NCI-H2081 treated with DMSO at 0.1 percent for 48 hours (cell line): ENCODE measurements around the gene RANBP9.

Source experiments
- DNase-seq: peaks from one replicate; lab custom pipeline; 2025; lab: John Stamatoyannopoulos, UW

The RANBP9 gene

DNA sequence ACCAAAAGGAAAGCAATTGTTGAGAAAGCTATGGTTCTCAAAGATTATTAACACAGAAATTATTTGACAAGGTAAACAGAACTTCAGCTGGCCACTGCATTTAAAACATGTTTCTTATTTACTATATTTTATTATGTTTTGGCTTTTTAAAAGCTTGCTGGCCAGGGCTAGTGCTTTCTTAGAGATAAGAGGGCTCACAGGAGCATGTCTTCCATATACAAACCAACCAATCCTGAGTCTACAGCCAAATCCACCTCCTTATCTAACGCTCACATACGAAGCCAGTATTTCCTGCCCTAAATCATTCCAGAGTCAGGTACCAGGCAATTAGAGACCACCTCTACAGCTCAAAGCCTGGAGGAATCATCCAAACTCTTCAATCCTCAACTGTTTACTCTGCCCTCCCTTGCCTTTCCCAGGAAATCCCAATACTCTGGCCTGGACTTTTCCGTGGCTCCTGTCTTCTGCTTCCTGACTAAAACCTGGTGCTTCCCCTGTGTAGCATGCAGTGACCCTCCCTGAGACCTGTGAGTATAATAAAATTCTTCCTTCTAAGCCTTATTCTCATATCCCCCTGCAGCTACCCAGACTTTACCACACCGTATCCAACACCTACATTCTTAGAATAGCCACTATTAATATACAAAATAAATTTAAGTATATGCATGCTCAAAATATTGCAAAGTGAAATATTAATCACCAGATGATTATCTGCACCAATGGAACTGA, 33.2 kb downstream of the RANBP9 start:
- no peak for DNase-seq

- DNase-seq = no peak
These were observed 33.8 kb downstream of the RANBP9 start for GRCh38 chr6:13677878-13678254.

GRCh38 chr6:13676551-13677156, 35.0 kb downstream of the RANBP9 start:
- DNase-seq = no peak

DNA sequence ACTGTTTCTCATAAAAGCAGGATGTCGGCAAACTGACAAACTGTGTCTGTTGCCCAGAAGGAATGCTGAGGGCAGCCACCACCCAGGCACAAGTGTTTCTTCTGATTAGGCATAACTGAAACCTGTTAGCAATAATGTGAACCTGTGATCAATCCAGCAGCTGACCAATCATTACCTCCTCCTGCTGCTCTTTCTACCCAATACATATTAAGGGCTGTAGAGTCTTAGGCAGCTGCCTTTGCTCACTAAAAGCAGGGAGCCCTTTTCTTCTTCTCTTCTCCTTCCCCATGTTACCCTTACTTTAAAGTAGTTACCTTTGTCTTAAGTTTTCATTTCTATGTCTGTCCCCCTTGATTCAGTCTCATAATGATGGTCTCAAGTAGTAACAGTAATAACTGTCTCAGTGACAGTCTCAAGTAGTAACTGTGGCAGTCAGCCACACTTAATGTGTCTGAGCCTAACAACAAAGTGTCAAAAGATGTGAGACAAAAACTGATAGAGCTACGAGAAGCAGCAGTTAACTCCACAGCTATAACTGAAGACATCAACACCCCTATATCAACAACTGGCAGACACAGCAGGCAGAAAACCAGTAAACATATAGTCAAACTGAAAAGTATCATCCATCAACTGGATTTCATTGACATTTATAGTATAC, 37.0 kb downstream of the RANBP9 start:
- no peak for DNase-seq

GRCh38 chr6:13673825-13674444, 37.7 kb downstream of the RANBP9 start:
- DNase-seq = no peak

DNA sequence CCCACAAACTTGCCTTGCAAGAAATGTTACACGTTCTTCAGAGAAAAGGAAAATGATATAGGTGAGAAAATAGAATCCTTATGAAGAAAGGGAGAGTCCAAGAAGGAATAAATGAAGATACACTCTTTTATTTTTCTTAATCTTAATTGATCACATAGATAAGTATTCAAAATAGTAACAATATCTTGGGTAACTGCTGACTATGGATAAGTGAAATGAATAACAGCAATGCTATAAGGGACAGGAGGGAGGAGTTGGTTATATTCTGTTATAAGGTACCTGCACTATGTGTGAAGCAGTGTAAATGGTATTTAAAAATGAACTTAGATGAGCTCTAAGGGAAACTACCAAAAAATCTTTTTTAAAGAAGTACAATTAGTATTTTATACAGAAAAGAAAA, 38.3 kb downstream of the RANBP9 start:
- DNase-seq = no peak

GRCh38 chr6:13672904-13673303, 38.7 kb downstream of the RANBP9 start:
- no peak for DNase-seq

DNA sequence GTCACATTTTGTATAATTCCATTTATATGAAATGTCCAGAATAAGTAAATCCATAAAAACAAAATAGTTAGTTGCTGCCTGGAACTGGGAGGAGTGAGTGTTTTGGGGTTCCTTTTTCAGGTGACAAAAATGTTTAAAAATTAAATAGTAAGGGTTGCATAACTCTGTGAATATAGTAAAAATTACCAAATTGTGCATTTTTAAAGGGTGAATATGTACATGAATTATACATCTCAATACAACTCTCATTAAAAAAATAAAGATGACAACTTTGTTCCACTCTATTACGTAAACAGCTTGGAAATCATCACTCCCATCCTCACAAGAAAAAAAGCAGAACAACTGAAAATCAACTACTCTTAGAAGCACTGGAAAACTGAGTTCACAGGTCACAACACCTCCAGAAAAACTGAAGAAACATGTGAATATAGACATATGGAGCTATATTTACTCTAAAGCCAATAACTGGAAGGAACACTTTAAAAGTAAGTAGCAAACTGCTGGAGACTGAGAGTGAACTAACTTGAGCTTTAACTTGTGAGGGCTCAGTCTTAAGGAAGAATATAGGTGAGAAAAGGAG, 40.0 kb downstream of the RANBP9 start:
- no peak for DNase-seq

- DNase-seq = no peak
These were observed 42.2 kb downstream of the RANBP9 start for GRCh38 chr6:13669476-13669875.

DNA sequence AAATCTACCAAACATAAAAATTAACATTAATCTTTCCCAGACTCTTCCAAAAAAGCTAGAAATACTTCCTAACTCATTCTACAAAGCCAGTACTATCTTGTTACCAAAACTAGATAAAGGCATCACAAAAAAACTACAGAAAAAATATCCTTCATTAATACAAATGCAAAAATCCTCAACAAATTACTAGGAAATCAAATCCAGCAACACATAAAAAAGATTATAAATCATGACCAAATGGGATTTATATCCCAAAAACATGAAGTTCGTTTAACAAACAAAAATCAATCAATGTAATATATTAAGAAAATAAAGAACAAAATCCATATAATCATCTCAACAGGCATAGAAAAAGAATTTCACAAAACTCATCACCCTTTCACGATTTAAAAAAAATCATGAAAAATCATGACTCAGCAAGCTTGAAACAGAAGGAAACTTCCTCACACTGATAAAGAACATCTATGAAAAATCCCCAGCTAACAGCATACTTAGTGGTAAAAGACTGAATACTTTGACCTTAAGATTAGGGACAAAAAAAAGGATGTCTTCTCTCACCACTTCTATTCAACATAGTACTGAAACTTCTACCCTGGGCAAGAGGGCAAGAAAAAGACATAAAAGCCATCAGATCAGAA, 43.2 kb downstream of the RANBP9 start:
- DNase-seq = no peak

- no peak for DNase-seq
These were observed 44.0 kb downstream of the RANBP9 start for GRCh38 chr6:13667655-13668054.

DNA sequence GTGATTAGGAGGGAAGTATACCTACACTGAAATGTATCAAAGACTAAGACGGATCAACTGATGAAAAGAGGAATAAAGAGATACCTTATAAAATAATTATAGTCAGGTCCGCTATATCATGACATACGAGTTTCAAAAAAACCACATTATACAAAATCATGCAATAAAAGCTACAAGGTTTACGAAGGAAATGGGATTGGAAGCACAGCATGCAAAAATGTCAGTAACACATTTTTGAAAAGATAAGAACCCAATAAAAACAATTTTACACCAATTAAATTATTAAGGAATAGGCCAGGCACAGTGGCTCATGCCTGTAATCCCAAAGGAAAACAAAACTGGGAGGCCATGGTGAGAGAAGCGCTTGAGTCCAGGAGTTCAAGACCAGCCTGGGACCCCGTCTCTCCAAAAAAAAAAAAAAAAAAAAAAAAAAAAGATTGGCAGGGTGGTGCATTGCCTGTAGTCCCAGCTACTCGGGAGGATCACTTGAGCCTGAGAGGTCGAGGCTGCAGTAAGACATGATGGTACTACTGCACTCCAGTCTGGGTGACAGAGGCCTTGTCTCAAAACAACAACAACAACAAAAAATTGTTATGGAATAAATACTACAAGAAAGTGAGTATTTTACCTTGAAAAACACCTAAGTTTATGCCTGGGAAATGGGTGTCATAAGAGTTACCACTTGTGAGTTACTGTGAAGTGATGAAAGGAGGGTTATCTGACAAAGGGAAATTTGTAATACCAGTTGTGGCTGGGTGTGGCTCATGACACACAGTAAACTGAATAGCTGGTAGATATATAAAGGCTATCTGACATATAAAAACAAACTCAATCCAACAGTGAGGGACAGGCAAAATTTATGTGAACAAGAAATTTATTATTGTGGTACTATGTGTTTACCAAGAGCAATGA, 45.2 kb downstream of the RANBP9 start:
- DNase-seq = no peak

- DNase-seq = no peak
These were observed 46.8 kb downstream of the RANBP9 start for GRCh38 chr6:13664703-13665352.

DNA sequence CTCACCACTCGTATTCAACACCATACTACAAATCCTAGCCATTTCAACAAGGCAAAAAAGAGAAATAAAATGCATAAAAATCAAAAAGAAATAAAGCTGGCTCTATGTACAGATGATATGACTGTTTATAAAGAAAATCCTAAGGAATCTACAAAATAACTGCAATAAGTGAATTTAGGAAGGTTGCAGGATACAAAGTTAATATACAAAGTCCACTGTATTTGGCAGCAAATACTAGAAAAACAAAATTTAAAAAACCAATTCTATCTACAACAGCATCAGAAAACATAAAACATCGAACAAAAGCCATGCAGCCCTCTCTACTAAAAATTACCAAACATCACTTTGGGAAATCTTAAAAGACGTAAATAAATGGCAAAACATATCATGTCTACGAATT, 47.6 kb downstream of the RANBP9 start:
- no peak for DNase-seq

GRCh38 chr6:13662651-13663334, 48.8 kb downstream of the RANBP9 start:
- DNase-seq = no peak

DNA sequence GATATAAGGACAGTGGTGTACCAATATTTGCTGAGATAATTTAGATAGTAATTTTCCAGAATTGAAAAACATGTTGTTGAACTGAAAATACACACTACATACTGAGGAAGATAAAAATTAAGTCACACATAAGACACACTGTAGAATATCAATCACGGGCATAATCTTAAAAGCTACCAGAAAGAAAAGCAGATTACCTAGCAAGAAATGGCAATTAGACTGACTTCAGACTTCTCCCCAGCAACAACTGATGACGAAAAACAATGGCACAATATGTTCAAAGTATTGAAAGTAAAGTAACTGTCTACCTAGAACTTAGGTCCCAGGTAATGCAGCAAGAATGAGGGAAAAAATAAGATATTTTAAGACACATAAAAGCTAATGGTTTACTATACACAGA, 50.0 kb downstream of the RANBP9 start:
- DNase-seq = no peak

DNA sequence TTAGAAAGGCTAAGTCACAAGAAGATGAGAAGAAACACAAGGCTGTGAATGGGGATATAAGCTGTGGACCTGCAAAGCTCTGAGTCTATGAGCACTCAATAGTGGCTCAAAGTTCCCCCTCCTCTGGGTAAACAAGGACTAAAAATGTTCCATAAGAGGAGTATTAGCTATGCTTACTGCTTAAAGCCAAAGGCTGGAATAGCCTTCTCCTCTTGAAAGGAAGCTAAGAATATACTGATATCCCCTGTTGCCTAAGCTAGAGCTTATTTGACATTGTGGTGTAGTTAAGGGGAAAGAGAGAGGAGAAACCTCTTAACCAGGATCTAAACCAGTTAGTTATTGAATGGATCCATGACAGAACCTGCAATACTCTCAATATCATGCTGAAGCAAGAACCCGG, 50.7 kb downstream of the RANBP9 start:
- no peak for DNase-seq

DNA sequence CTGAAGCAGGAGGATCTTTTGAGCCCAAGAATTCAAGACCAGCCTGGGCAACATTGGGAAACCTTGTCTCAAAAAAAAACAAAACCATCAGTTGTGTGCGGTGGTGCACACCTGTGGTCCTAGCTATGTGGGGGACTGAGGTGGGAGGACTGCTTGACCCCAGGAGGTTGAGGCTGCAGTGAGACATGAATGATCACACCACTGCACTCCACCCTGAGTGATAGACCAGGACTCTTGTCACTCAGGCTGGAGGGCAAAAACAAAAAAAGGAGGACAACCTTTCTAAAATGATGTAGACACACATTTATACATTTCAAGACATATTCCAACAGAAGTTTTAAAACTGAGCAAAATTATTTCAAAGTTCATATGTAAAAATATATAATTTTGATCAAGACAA, 51.4 kb downstream of the RANBP9 start:
- no peak for DNase-seq

- no peak for DNase-seq
These were observed 55.9 kb downstream of the RANBP9 start for GRCh38 chr6:13655700-13656099.

DNA sequence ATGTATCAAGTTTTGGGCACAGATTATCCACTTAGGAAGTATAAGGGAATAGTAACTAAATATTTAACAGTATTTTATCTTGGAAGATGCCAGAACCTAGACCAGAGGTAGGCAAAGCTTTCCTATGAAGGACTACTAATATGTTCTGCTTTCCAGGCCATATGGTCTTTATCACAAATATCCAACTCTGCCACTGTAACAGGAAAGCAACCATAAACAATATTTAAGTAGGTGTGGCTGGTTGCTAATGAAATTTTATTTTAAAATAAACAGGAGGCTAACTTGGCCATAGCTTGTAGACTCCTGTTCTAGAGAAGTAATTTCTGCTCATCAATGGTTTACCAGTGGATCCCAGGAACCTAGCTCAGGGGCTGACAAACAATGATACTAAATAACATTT, 57.1 kb downstream of the RANBP9 start:
- no peak for DNase-seq
